SIG-M5 (cell line): ENCODE data around the gene COG1.
A peak's percentile ranks its signal among the peaks of the same experiment; 100 is the strongest.
"Not testable (repeated sequence)": the region's sequence is repeated elsewhere in the genome, so short reads cannot be mapped to it uniquely, and the experiment has no call there.

Source experiments
- DNase-seq: peaks from one replicate; lab custom pipeline; 2025; lab: John Stamatoyannopoulos, UW

Gene COG1

GRCh38 chr17:73192894-73193701 lies at the start of gene COG1:
TSS of gene COG1 (plus strand) at chr17:73193055. CDS start at chr17:73193070, 15 bp downstream.
- peak; percentile 43 for DNase-seq

- not testable (repeated sequence) for DNase-seq
Observed at GRCh38 chr17:73144209-73144608, 48.6 kb upstream of the COG1 start.

- DNase-seq: no peak
Observed at GRCh38 chr17:73145641-73146040, 47.2 kb upstream of the COG1 start.

GRCh38 chr17:73147791-73148190 lies 45.1 kb upstream of the COG1 start:
- not testable (repeated sequence) for DNase-seq

- DNase-seq: no peak
Observed at GRCh38 chr17:73148540-73149334, 44.1 kb upstream of the COG1 start.

GRCh38 chr17:73150622-73151300 lies 42.1 kb upstream of the COG1 start:
- not testable (repeated sequence) for DNase-seq

GRCh38 chr17:73151916-73152632 lies 40.8 kb upstream of the COG1 start:
- peak; percentile 29 for DNase-seq

GRCh38 chr17:73155410-73156165 lies 37.3 kb upstream of the COG1 start:
- no peak for DNase-seq

- DNase-seq: no peak
Observed at GRCh38 chr17:73156166-73156840, 36.6 kb upstream of the COG1 start.

- DNase-seq: no peak
Observed at GRCh38 chr17:73156887-73157520, 35.9 kb upstream of the COG1 start.

GRCh38 chr17:73157521-73157890 lies 35.3 kb upstream of the COG1 start:
- no peak for DNase-seq

GRCh38 chr17:73158133-73158532 lies 34.7 kb upstream of the COG1 start:
- no peak for DNase-seq

GRCh38 chr17:73160980-73161630 lies 31.8 kb upstream of the COG1 start:
- no peak for DNase-seq

- DNase-seq: no peak
Observed at GRCh38 chr17:73163043-73163442, 29.8 kb upstream of the COG1 start.

GRCh38 chr17:73165616-73166404 lies 27.0 kb upstream of the COG1 start:
- DNase-seq: no peak

- no peak for DNase-seq
Observed at GRCh38 chr17:73166731-73167581, 25.9 kb upstream of the COG1 start.

- no peak for DNase-seq
Observed at GRCh38 chr17:73168667-73169066, 24.2 kb upstream of the COG1 start.

GRCh38 chr17:73170324-73170723 lies 22.5 kb upstream of the COG1 start:
- DNase-seq: no peak
